Measurements from ENCODE around the gene TRIM16. TPM values are rescaled to one million over a fixed set of nuclear protein-coding genes. Genes with fewer than 3 reads are reported as not detected.

The TRIM16 gene
- total and polyA plus RNA-seq, 9 of the 15 experiments (the other 6 are each of a cell fraction or from before 2014, with no cell fraction given), result 3.5 to 9.2 (median 8.2) TPM

DNA sequence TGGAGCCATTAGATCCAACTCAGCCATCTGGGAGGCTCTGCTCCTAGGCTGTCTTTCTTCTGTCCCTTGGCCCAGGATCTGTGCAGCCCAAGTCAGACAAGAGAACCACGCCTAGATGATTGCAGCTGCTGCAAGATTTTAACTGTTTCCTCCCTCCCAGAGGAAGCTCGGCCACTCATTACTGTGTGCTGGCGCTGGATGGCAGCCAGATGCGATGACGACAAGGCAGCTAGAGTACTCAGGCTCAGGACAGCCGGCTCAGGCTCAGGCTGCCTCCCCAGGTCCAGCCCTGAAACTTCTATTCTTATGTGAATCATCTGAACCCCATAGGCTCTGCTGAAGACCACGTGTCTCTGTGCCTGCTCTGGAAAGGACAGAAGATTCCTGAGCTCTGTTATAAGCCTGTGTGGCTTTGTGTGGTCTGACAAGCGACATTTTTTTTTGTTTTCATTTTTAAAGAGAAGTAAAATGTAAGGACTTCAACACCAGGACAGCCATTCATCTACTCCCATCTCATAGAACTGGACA lies 32.5 kb downstream of the TRIM16 start (continued):
- TF ChIP-seq JUN (IDR thresholded peaks at IDR 0.05; ENCODE audit: borderline replicate concordance, low read depth, low read length) (peak; percentile 41; the same call in 1 of the 2 replicates), JUN (CRISPR knock-in tag; IDR thresholded peaks at IDR 0.05; ENCODE audit: borderline replicate concordance) (no peak), TARDBP (IDR thresholded peaks at IDR 0.05) (no peak), GABPB2 (CRISPR knock-in tag; conservative IDR thresholded peaks at IDR 0.05) (no peak), CHD1 (IDR thresholded peaks at IDR 0.05; ENCODE audit: low read length) (no peak), NFRKB (IDR thresholded peaks at IDR 0.05; ENCODE audit: low read depth) (no peak), ZNF347 (CRISPR knock-in tag; IDR thresholded peaks at IDR 0.05; ENCODE audit: low read depth) (no peak), ZNF561 (CRISPR knock-in tag; conservative IDR thresholded peaks at IDR 0.05) (no peak), NCOA6 (IDR thresholded peaks at IDR 0.05) (no peak), ZNF140 (CRISPR knock-in tag; IDR thresholded peaks at IDR 0.05) (no peak), NELFE (IDR thresholded peaks at IDR 0.05; ENCODE audit: insufficient read depth, insufficient read length) (no peak), ZNF507 (tag; conservative IDR thresholded peaks at IDR 0.05) (no peak), MTA2 (IDR thresholded peaks at IDR 0.05; ENCODE audit: low read depth) (no peak), NR2F6 (CRISPR knock-in tag; IDR thresholded peaks at IDR 0.05) (no peak), PYGO2 (tag; IDR thresholded peaks at IDR 0.05) (no peak), HNRNPLL (IDR thresholded peaks at IDR 0.05; ENCODE audit: low read depth, low read length, poor library complexity, severe bottlenecking) (no peak), MCM2 (IDR thresholded peaks at IDR 0.05; ENCODE audit: low read depth) (no peak), RFX5 (IDR thresholded peaks at IDR 0.05; ENCODE audit: low read depth, low read length) (no peak), EHMT2 (IDR thresholded peaks at IDR 0.05) (no peak), KLF6 (CRISPR knock-in tag; IDR thresholded peaks at IDR 0.05; ENCODE audit: borderline replicate concordance) (no peak), ZNF121 (CRISPR knock-in tag; conservative IDR thresholded peaks at IDR 0.05) (no peak), NEUROD1 (IDR thresholded peaks at IDR 0.05; ENCODE audit: borderline replicate concordance, low read depth, low read length, partially characterized antibody) (peak; percentile 64)
- TF ChIP-seq, protein P1, sequence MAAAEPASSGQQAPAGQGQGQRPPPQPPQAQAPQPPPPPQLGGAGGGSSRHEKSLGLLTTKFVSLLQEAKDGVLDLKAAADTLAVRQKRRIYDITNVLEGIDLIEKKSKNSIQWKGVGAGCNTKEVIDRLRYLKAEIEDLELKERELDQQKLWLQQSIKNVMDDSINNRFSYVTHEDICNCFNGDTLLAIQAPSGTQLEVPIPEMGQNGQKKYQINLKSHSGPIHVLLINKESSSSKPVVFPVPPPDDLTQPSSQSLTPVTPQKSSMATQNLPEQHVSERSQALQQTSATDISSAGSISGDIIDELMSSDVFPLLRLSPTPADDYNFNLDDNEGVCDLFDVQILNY (CRISPR knock-in tag; IDR thresholded peaks at IDR 0.05), result no peak
- TF ChIP-seq, protein P2, sequence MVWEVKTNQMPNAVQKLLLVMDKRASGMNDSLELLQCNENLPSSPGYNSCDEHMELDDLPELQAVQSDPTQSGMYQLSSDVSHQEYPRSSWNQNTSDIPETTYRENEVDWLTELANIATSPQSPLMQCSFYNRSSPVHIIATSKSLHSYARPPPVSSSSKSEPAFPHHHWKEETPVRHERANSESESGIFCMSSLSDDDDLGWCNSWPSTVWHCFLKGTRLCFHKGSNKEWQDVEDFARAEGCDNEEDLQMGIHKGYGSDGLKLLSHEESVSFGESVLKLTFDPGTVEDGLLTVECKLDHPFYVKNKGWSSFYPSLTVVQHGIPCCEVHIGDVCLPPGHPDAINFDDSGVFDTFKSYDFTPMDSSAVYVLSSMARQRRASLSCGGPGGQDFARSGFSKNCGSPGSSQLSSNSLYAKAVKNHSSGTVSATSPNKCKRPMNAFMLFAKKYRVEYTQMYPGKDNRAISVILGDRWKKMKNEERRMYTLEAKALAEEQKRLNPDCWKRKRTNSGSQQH (CRISPR knock-in tag; IDR thresholded peaks at IDR 0.05), result no peak
- TF ChIP-seq, protein P3, sequence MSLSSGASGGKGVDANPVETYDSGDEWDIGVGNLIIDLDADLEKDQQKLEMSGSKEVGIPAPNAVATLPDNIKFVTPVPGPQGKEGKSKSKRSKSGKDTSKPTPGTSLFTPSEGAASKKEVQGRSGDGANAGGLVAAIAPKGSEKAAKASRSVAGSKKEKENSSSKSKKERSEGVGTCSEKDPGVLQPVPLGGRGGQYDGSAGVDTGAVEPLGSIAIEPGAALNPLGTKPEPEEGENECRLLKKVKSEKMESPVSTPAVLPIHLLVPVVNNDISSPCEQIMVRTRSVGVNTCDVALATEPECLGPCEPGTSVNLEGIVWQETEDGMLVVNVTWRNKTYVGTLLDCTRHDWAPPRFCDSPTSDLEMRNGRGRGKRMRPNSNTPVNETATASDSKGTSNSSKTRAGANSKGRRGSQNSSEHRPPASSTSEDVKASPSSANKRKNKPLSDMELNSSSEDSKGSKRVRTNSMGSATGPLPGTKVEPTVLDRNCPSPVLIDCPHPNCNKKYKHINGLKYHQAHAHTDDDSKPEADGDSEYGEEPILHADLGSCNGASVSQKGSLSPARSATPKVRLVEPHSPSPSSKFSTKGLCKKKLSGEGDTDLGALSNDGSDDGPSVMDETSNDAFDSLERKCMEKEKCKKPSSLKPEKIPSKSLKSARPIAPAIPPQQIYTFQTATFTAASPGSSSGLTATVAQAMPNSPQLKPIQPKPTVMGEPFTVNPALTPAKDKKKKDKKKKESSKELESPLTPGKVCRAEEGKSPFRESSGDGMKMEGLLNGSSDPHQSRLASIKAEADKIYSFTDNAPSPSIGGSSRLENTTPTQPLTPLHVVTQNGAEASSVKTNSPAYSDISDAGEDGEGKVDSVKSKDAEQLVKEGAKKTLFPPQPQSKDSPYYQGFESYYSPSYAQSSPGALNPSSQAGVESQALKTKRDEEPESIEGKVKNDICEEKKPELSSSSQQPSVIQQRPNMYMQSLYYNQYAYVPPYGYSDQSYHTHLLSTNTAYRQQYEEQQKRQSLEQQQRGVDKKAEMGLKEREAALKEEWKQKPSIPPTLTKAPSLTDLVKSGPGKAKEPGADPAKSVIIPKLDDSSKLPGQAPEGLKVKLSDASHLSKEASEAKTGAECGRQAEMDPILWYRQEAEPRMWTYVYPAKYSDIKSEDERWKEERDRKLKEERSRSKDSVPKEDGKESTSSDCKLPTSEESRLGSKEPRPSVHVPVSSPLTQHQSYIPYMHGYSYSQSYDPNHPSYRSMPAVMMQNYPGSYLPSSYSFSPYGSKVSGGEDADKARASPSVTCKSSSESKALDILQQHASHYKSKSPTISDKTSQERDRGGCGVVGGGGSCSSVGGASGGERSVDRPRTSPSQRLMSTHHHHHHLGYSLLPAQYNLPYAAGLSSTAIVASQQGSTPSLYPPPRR (CRISPR knock-in tag; IDR thresholded peaks at IDR 0.05; ENCODE audit: borderline replicate concordance), result no peak

All from K562 (cell line).